NCI-H510A treated with DMSO at 0.1 percent for 48 hours (cell line): ENCODE measurements around the gene ATG4A.

Experiments
- DNase-seq: peaks from one replicate; lab custom pipeline; 2025; lab: John Stamatoyannopoulos, UW

The ATG4A gene

DNA sequence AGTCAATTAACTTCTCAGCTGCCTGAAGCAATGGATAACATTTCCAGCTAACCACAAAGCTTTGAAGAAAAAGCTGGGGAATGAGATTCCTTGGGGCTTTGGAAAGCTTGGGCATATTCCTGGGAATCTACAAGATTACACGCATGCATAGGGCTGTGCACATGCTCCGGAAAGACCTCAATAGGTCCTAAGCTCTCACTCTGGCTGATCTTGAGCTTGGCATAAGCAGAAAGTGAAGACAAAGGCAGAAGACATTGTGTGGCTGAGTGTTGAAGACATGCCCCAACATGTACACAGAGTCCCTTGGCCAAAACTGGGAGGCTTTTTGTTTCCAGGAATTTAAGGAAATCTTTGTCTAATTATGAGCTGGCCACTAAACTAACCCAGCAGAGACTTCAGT, 31.2 kb downstream of the ATG4A start:
- DNase-seq, result no peak

GRCh38 chrX:108123591-108124366, 32.2 kb downstream of the ATG4A start:
- DNase-seq, result no peak

GRCh38 chrX:108126661-108127060, 35.1 kb downstream of the ATG4A start:
- DNase-seq, result no peak

DNA sequence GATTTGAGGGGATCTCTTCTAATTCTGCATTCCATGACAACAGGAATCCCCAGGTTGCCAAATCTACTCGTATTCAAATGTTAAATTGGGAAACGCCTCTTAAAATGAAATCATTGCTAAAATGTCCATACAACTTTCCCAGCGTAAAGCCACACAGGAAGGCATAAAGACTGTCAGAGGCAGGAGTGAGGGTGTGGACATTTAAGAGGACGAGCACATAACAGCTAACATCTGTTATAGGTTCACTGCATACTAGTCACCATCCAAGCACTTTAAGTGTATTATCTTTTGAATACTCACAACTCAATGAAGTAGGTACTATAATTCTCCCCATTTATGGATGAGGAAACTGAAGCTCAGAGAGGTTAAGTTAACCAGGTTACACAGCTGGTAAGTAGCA, 35.6 kb downstream of the ATG4A start:
- DNase-seq, result no peak

DNA sequence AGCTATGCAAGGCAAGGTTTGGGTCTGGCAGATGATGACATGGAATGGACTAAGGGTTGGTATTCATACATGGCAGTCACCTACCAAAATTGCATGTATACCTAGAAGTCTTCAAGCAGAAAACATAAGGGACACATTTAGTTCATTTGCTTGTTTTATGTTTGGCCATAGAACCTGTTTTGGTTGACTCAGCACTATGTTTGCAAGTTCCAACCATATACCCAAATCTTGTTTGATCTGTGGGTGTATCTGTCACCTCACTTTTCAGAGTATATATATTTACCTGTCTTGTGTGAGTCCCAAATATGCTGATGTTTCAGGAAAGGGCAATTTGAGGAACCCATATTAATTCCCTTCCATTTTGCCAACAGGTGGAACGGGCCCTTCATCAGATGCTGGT, 39.3 kb downstream of the ATG4A start:
- no peak for DNase-seq

DNA sequence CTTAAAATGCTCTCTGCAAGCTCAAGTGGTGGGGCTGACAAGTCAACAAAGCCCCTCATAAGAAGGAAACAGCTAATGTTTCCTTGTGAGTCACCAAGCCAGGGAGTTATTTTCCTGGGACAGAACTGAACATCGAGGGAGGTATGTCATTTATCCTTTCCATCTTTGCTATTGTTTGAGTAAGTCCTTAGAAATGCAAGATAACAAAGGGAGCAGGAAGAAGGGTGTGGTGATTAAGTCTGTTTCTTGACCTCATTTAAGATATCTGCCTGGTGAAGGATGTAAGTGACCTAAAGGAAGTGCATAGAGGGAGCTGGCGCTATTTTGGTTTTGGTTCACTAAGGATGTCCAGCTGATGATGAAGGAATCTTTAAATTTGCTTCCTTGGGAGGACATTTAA, 39.9 kb downstream of the ATG4A start:
- DNase-seq, result no peak

GRCh38 chrX:108132034-108132433, 40.5 kb downstream of the ATG4A start:
- DNase-seq, result no peak

- no peak for DNase-seq
Measured at GRCh38 chrX:108132876-108133275, 41.3 kb downstream of the ATG4A start.

GRCh38 chrX:108134724-108135123, 43.1 kb downstream of the ATG4A start:
- no peak for DNase-seq

DNA sequence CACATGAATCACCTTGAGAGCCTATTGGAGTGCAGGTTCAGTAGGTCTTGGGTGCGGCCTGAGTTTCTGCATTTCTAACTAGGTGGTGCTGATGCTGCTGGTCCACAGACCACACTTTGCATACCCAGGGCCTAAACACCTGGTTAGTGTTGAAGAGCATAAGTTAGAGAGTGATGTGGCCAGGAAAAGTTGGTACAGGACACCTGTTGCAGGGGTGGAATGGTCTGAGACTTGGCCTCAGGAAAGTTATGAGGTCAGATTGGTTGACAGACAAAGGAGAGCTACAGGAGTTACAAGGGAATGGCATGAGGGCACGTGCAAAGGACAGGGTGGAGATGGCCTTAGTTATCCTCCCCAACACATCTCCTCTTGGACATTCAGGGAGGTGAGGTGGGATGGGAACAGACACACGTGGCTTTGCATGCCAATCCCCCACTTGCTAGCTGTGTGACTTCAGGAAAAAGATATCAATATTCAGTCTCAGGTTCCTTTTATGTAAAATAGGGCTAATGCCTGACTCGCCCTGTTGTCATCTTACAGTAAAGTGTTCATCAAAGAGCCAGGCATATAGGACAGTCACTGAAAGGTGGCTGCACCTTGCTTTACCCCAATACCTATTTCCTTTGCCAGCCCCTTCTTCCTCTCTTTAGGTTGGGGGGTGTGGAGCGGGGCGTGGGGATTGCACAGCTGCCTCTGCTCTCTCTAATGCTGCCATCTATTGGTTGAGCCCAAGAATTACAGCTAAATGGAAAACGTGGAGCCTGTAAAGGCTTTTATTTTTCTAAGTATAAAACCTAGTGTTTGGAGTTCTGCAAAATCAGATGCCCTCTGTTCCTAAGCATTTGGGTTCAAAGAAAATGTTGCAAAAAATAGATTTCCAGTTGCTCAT, 47.5 kb downstream of the ATG4A start:
- peak; percentile 0 for DNase-seq

- DNase-seq, result no peak
Measured at GRCh38 chrX:108148524-108148923, 56.9 kb downstream of the ATG4A start.

GRCh38 chrX:108156082-108156481, 64.5 kb downstream of the ATG4A start:
- no peak for DNase-seq

- DNase-seq, result no peak
Measured at GRCh38 chrX:108156934-108157466, 65.4 kb downstream of the ATG4A start.

DNA sequence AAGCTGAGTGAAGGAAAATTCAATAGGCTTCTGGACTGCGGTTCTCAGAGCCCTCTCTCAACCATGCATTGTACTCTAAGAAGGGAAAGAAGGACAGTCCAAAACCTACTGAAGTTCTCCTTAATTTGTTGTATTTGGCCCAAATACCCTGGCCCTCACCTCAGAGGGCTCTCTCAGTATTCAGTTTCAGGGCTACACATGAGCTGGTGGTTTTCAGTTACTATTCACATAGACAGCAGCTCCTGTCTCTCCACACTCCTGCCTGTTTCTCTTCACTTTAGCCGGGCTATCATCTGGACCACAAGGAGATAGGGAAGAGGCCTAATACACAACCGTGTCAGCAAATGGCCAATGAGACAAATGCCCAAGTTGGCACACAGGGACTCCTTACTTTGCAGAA, 66.0 kb downstream of the ATG4A start:
- DNase-seq, result no peak

DNA sequence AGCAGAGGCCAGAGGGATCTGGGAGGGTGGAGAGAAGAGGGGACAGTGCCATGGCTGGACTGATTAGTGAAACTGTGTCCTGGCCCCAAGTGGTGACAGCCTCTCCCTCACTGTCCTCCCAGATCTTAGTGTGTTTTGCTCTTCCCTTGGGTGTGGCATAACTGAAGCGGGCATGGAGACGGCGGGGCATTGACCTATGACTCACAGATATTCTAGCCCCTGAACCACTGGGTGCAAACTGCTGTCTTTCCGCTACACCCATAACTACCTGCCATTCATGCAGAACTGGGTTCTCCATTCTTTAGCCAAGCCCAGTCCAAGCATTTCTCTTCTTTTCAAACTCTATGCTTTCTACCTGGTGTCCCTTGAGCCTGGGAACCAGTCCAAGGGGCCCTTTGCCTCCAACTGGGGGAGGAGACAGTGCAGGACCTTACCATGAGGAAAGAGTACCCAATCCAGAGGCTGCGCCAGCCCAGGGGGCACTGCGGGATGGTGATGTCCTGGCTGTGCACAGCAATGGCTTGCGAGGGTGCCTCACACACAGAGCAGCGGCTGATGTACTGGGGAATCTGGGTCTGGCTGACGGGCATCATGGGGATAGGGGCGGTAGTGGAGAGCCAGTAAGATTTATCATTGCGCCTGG, 67.6 kb downstream of the ATG4A start:
- no peak for DNase-seq

GRCh38 chrX:108160309-108160708, 68.7 kb downstream of the ATG4A start:
- no peak for DNase-seq

DNA sequence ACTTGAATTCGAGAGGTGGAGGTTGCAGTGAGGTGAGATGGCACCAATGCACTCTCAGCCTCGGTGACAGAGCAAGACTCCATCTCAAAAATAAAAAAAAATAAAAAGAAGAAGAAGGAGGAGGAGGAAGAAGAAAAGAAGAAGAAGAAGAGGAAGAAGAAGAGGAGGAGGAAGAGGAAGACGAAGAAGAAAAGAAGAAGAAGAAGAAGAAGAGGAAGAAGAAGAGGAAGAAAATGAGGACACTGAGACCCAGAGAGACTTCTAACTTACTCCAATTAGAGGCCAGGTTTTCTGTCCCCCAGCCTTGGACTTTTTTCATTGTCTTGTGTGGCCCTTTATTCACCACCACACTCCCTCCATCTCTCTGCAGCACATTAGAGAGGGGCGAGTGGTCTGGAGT, 70.7 kb downstream of the ATG4A start:
- no peak for DNase-seq

DNA sequence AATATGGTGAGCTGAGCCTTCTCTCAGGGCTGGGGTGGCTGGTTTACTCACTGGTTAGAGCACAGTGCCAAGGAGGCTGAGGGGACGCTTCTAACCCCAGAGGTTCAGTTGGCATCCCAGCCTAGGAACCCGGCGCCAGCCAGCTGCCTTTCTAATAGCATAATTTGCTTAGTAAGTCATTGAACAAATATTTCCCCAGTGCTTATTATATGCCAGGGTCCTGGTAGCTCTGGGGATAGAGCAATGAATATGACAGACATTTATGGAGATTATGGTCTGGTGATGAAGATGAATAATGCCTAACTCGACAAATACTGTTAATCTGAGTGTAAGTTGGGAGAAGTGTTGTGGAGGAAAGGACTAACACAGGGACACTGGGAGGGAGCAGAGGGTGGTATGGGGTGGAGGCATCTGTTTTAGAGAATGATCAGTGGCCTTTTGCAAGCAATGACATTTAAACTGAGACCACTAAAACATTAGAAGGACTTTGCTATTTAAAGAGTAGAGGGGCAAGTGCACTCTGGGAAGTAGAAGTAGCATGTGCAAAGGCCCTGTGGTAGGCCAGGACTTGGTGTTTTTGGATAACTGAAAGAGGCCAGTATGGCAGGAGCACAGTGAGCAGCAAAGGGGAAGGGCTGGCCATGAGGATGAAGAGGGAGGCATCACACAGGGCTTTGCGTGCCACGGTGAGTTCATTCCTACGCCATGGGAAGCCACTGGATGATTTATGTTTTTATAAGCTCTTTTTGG, 71.9 kb downstream of the ATG4A start:
- no peak for DNase-seq

GRCh38 chrX:108165383-108166111, 74.0 kb downstream of the ATG4A start:
- DNase-seq, result peak; percentile 14

GRCh38 chrX:108167211-108167872, 75.8 kb downstream of the ATG4A start:
- no peak for DNase-seq
